Body of pancreas (tissue), 4 donors: ENCODE data around the gene PCDHA6.
A peak's percentile ranks its signal among the peaks of the same experiment; 100 is the strongest.

Experiments used
- CTCF ChIP-seq, 7 experiments: fragments of 450-650 bp in 4 of 7; fragments of 200-600 bp in 3 of 7; sonication (generic) in 3 of 7; IDR thresholded peaks; one replicate each; pipeline ENCODE4 v1.5.1; 2016 to 2019; ENCODE audit warnings: antibody characterized with exemption in 7 of 7
- POLR2A ChIP-seq, 3 donors: fragments of 450-650 bp; IDR thresholded peaks; one replicate each; pipeline ENCODE4 v1.6.1; 2016; ENCODE audit warnings: antibody characterized with exemption in 3 of 3, mild to moderate bottlenecking in 2 of 3

DNA sequence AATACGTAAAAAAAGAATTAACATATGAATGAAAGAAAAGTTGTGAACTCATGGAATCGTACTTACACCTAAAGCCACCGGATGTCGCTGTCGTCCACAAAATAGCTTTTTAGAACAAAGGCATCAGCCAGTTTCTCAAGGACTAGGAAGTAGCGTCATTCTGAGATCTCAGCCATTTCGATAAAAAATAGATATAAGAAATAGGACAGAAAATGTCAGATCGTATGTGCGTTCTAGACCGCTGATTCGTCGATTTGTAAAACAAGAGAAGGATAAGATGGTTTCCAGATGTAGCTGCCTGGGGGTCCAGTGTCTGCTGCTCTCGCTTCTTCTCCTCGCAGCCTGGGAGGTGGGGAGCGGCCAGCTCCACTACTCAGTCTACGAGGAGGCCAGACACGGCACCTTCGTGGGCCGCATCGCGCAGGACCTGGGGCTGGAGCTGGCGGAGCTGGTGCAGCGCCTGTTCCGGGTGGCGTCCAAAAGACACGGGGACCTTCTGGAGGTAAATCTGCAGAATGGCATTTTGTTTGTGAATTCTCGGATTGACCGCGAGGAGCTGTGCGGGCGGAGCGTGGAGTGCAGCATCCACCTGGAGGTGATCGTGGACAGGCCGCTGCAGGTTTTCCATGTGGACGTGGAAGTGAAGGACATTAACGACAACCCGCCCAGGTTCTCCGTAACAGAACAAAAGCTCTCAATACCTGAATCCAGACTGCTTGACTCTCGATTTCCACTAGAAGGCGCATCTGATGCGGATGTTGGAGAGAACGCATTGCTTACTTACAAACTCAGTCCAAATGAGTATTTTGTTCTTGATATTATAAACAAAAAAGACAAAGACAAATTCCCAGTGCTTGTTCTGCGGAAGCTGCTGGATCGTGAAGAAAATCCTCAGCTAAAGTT is 28.3 kb downstream of the PCDHA6 start, which contains the start of gene PCDHA10:
- TF ChIP-seq POLR2A (IDR thresholded peaks at IDR 0.05) (peak in 1 of 3 donors; percentile 6), CTCF (IDR thresholded peaks at IDR 0.05) (peak in 6 of 7 experiments; percentile 8 to 49 (median 44))
